ENCODE data around the gene POLRMT.

DNA sequence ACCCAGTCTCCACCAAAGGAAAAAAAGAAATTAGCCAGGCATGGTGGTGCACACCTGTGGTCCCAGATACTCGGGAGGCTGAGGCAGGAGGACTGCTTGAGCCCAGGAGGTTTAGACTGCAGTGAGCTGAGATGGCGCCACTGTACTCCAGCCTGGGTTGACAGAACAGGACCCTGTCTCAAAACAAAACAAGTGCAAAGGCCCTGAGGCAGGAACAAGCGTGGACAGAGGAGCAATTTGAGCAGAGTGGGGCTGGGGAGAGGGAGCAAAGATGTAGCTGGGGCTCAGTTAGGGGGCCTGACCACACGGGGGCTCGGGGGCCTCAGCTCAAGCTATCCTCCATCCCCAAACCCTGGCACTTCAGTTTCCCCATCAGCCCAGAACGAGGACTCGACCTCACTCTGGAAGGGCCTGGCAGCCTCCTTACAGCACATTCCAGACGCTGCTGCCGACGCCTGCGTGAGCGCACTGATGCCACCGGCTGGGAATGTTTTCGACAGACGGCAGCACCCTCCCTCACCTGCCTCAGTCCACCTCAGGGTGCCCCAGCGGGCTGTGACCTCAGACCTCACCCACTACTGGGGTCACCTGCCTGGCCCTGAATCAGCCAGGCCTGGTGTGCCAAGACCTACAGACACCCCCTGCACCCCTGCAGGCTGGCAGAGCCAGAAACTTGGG, 1.8 kb upstream of the POLRMT start:
- TF ChIP-seq, protein P1, sequence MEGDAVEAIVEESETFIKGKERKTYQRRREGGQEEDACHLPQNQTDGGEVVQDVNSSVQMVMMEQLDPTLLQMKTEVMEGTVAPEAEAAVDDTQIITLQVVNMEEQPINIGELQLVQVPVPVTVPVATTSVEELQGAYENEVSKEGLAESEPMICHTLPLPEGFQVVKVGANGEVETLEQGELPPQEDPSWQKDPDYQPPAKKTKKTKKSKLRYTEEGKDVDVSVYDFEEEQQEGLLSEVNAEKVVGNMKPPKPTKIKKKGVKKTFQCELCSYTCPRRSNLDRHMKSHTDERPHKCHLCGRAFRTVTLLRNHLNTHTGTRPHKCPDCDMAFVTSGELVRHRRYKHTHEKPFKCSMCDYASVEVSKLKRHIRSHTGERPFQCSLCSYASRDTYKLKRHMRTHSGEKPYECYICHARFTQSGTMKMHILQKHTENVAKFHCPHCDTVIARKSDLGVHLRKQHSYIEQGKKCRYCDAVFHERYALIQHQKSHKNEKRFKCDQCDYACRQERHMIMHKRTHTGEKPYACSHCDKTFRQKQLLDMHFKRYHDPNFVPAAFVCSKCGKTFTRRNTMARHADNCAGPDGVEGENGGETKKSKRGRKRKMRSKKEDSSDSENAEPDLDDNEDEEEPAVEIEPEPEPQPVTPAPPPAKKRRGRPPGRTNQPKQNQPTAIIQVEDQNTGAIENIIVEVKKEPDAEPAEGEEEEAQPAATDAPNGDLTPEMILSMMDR (IDR thresholded peaks at IDR 0.05) = no peak
- no peak for TF ChIP-seq POLR2A (IDR thresholded peaks at IDR 0.05)

All from adrenal gland (tissue), 5 donors.